ENCODE data around the gene PRRG4.
"Not testable (repeated sequence)": the region's sequence is repeated elsewhere in the genome, so short reads cannot be mapped to it uniquely, and the experiment has no call there.

Gene PRRG4

DNA sequence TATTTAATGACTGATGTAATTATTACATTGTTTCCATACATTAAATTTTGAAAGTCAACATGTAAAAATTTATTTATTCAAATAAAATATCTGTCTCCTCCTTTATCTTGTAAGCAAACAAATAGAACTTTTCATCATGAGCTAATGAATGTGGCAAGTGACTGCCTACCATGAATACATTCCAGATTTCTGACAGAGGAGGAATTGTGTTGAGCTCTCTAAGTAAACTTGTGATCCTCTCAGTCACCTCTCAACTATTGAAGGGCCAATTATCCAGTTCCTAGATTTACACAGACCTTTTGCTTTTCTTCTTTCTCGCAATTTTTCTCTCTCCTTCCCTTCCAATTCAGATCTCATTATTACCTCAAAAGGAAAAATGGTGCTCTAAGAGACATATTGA is 21.5 kb downstream of the PRRG4 start:
- Histone ChIP-seq H3K36me3 (ENCODE audit: control insufficient read depth, insufficient read depth, low read length) (no peaks in the 10 kb centered on the region), H3K27ac (ENCODE audit: low read depth, low read length, severe bottlenecking) (no peak overlapping the region), H3K4me3 (ENCODE audit: extremely low read depth, insufficient read depth, low read length, poor library complexity, severe bottlenecking) (no peak overlapping the region), H3K9me3 (ENCODE audit: control insufficient read depth, low read length) (no peaks in the 10 kb centered on the region), H3K4me1 (ENCODE audit: control insufficient read depth, insufficient read depth, low read length, poor library complexity, severe bottlenecking) (no peaks in the 10 kb centered on the region)
- WGBS, 2 experiments (ENCODE audit: insufficient coverage in 2 of 2), result no CpG with 5 or more reads among the region's 1 CpG

DNA sequence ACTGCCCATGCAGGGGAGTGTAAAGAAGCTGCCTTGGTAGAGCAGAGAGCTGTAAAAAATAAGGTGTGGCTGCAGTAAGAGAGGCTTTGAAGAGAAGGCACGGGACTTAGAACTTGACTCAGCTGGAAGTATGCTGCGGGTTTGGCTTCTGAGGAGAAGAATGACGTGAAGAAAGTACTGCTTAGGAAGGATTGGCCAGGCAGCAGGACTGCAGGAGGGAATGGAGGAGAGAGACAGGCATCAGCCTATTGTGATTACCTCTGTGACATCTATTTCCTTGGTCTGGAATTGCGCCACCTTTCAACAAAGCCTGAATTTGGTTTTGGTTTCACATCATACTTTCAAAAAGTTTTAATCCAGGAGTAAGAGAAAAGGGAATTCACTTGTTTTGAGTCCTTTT is 22.5 kb downstream of the PRRG4 start:
- H3K36me3 ChIP-seq (ENCODE audit: control insufficient read depth, insufficient read depth, low read length), result no peaks in the 10 kb centered on the region
- no peaks in the 10 kb centered on the region for H3K4me1 ChIP-seq (ENCODE audit: control insufficient read depth, insufficient read depth, low read length, poor library complexity, severe bottlenecking)
- no peak overlapping the region for H3K27ac ChIP-seq (ENCODE audit: low read depth, low read length, severe bottlenecking)
- H3K4me3 ChIP-seq (ENCODE audit: extremely low read depth, insufficient read depth, low read length, poor library complexity, severe bottlenecking), result no peak overlapping the region
- H3K9me3 ChIP-seq (ENCODE audit: control insufficient read depth, low read length), result no peaks in the 10 kb centered on the region
- WGBS, 2 experiments (ENCODE audit: insufficient coverage in 2 of 2), result 38 to 80% methylated on average over 3 to 4 of the region's 4 CpGs

DNA sequence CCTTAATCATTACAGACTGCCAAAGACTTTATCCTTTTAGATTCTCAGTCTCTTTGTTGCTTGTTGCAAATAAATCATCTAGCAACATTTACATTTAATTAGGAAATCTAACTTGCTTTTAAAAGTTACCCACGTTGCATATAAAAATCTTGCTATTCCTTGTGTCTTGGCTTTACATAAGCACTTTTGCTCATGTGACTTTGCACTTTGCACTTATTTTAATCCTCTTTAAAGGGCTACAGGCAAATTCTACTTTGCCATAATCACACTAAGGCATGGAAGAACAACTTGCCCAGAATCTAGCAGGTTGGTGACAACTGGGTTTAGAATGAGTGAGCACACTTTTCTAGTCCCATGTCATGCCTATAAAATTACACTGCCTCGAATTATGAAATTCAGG is 25.9 kb downstream of the PRRG4 start:
- H3K36me3 ChIP-seq (ENCODE audit: control insufficient read depth, insufficient read depth, low read length), result no peaks in the 10 kb centered on the region
- 60 to 94% methylated on average over 1 of the region's 2 CpGs for WGBS, 2 experiments (ENCODE audit: insufficient coverage in 2 of 2)

DNA sequence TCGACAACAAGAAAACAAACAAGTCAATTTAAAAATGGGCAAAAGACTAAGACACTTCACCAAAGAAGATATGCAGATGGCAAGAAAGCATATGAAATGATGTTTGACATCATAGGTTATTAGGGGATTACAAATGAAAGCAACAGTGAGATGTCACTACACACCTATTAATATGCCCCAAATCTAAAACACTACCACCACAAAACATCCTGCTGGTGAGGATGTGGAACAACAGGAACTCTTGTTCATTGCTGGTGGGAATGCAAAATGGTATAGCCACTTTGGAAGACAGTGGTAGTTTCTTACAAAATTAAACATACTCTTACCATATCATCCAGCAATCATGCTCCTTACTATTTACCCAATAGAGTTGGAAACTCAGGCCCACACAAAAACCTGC is 29.0 kb downstream of the PRRG4 start:
- Histone ChIP-seq H3K4me1 (ENCODE audit: control insufficient read depth, insufficient read depth, low read length, poor library complexity, severe bottlenecking) (no peaks in the 10 kb centered on the region), H3K27ac (ENCODE audit: low read depth, low read length, severe bottlenecking) (no peak overlapping the region), H3K9me3 (ENCODE audit: control insufficient read depth, low read length) (no peaks in the 10 kb centered on the region), H3K4me3 (ENCODE audit: extremely low read depth, insufficient read depth, low read length, poor library complexity, severe bottlenecking) (no peak overlapping the region), H3K36me3 (ENCODE audit: control insufficient read depth, insufficient read depth, low read length) (no peaks in the 10 kb centered on the region)
- no CpG with 5 or more reads among the region's 1 CpG for WGBS, 2 experiments (ENCODE audit: insufficient coverage in 2 of 2)

More for the DNA sequence above, 25.9 kb downstream of the PRRG4 start:
- no peak overlapping the region for H3K27ac ChIP-seq (ENCODE audit: low read depth, low read length, severe bottlenecking)
- no peaks in the 10 kb centered on the region for H3K9me3 ChIP-seq (ENCODE audit: control insufficient read depth, low read length)
- no peak overlapping the region for H3K4me3 ChIP-seq (ENCODE audit: extremely low read depth, insufficient read depth, low read length, poor library complexity, severe bottlenecking)
- no peaks in the 10 kb centered on the region for H3K4me1 ChIP-seq (ENCODE audit: control insufficient read depth, insufficient read depth, low read length, poor library complexity, severe bottlenecking)

DNA sequence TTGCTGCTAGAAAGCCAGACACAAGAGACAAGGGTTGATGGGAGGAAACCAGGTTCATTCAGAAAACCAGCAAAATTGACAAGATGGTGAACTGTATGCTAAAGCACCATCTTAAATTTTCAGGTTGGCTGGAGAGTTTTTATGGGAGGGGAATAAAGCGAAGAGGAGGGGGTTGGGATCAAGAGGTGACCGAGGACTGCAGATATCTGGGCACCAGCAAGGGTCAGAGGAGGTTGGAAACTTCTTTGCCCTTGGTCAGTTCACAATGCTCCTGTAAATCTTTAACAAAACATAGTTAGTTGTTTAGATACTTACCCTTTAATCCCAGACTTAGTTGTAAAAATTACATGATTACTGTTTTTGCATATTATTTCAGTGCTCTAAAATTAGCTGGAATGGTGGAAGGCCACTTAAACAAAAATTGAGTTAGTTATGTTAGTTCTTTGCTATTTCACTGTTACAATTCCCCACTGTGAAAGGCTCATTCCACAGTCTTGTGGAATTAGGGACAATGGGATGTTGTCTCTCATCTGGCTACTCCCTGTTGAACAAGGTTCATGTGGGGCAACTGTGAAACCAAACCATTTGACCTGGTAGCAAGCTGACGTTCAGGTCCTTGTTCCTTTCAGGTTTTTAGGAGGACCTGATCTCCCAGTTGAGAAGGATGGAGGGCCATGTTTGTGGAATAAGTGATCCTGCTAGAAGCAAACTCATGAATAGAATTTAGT is 32.3 kb downstream of the PRRG4 start:
- Histone ChIP-seq H3K36me3 (ENCODE audit: control insufficient read depth, insufficient read depth, low read length) (no peaks in the 10 kb centered on the region), H3K4me3 (ENCODE audit: extremely low read depth, insufficient read depth, low read length, poor library complexity, severe bottlenecking) (no peak overlapping the region), H3K4me1 (ENCODE audit: control insufficient read depth, insufficient read depth, low read length, poor library complexity, severe bottlenecking) (no peaks in the 10 kb centered on the region), H3K9me3 (ENCODE audit: control insufficient read depth, low read length) (no peaks in the 10 kb centered on the region), H3K27ac (ENCODE audit: low read depth, low read length, severe bottlenecking) (no peak overlapping the region)
- 78 to 89% methylated on average over 1 to 2 of the region's 3 CpGs for WGBS, 2 experiments (ENCODE audit: insufficient coverage in 2 of 2)

DNA sequence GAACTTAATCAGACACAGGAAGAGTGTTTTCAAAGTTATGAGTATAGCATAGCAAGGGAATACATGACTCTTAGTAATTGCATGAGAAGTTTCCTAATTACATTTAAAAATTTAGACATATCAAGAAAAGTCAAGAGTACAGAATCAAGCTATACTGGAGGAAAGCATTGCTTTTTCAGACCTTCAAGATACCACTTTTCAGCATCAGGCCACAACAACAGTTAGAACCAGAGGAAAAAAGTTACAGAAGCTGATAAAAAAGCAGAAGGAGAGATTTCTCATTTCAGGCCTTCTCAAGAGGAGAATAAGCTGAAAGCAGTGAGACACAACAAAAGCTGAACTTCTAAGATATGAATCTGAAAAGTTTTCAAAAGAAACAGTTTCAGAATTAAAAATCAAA is 34.8 kb downstream of the PRRG4 start:
- H3K4me1 ChIP-seq (ENCODE audit: control insufficient read depth, insufficient read depth, low read length, poor library complexity, severe bottlenecking), result no peaks in the 10 kb centered on the region
- no peak overlapping the region for H3K27ac ChIP-seq (ENCODE audit: low read depth, low read length, severe bottlenecking)
- no peaks in the 10 kb centered on the region for H3K9me3 ChIP-seq (ENCODE audit: control insufficient read depth, low read length)
- H3K36me3 ChIP-seq (ENCODE audit: control insufficient read depth, insufficient read depth, low read length), result no peaks in the 10 kb centered on the region
- H3K4me3 ChIP-seq (ENCODE audit: extremely low read depth, insufficient read depth, low read length, poor library complexity, severe bottlenecking), result no peak overlapping the region

DNA sequence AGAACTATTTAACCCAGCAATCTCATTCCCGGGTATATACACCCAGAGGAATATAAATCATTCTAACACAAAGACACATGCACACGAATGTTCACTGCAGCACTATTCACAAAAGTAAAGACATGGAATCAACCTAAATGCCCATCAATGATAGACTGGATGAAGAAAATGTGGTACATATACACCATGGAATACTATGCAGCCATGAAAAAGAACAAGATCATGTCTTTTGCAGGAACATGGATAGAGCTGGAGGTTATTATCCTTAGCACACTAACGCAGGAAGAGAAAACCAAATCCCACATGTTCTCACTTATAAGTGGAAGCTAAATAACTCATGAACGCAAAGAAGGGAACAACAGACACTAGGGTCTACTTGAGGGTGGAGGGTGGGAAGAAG is 39.0 kb downstream of the PRRG4 start:
- not testable (repeated sequence) for H3K4me3 ChIP-seq (ENCODE audit: extremely low read depth, insufficient read depth, low read length, poor library complexity, severe bottlenecking); H3K9me3 ChIP-seq (ENCODE audit: control insufficient read depth, low read length); H3K27ac ChIP-seq (ENCODE audit: low read depth, low read length, severe bottlenecking); H3K4me1 ChIP-seq (ENCODE audit: control insufficient read depth, insufficient read depth, low read length, poor library complexity, severe bottlenecking); H3K36me3 ChIP-seq (ENCODE audit: control insufficient read depth, insufficient read depth, low read length)
- 0% methylated on average over 1 of the region's 4 CpGs; no CpG with 5 or more reads in 1 of the 2 experiments for WGBS, 2 experiments (ENCODE audit: insufficient coverage in 2 of 2)

DNA sequence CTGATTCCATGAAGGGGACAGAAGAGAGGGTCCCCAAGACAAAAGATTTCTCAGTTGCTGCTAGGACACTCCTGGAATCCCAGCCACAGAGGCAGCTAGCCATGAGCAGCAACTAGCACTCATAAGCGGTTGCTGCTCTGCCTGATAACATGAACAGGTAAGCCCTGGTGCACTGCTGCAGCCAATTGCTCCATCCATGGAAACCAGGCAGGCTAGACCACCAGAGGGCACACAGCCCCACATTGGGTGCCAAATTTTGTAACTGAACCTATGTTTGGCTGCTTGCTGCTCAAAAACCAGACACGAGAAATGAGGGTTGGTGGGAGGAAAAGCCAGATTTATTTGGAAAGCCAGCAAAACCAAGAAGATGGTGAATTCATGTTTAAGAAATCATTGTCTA is 40.9 kb downstream of the PRRG4 start:
- WGBS, 2 experiments (ENCODE audit: insufficient coverage in 2 of 2), result 79 to 100% methylated on average over 2 of the region's 2 CpGs
- Histone ChIP-seq H3K9me3 (ENCODE audit: control insufficient read depth, low read length) (peaks cover 5% of the 10 kb centered on the region), H3K4me3 (ENCODE audit: extremely low read depth, insufficient read depth, low read length, poor library complexity, severe bottlenecking) (no peak overlapping the region)

DNA sequence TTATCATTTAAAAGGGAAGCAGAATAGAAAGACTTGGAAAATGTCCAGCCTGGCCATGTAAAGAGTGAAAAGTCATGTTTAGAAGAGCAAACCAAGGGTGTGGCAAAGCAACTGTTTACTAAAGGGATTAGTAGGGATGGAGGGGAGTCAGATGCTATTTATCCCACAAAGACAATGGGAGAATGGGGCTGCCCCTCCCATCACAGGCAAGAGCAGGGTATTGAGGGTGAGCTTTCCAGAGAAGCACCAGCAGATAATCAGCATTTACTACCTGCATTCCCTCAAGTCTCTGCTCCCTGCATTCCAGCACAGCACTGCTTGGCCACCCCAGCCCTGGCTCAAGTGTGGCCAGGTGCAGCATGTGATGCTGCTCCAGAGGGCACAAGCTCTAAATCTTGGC is 44.4 kb downstream of the PRRG4 start:
- H3K36me3 ChIP-seq (ENCODE audit: control insufficient read depth, insufficient read depth, low read length), result no peaks in the 10 kb centered on the region
- no peak overlapping the region for H3K4me3 ChIP-seq (ENCODE audit: extremely low read depth, insufficient read depth, low read length, poor library complexity, severe bottlenecking)
- no peak overlapping the region for H3K27ac ChIP-seq (ENCODE audit: low read depth, low read length, severe bottlenecking)
- H3K4me1 ChIP-seq (ENCODE audit: control insufficient read depth, insufficient read depth, low read length, poor library complexity, severe bottlenecking), result no peaks in the 10 kb centered on the region
- peaks cover 5% of the 10 kb centered on the region for H3K9me3 ChIP-seq (ENCODE audit: control insufficient read depth, low read length)

More for the DNA sequence above, 40.9 kb downstream of the PRRG4 start:
- Histone ChIP-seq H3K27ac (ENCODE audit: low read depth, low read length, severe bottlenecking) (no peak overlapping the region), H3K4me1 (ENCODE audit: control insufficient read depth, insufficient read depth, low read length, poor library complexity, severe bottlenecking) (no peaks in the 10 kb centered on the region), H3K36me3 (ENCODE audit: control insufficient read depth, insufficient read depth, low read length) (no peaks in the 10 kb centered on the region)

DNA sequence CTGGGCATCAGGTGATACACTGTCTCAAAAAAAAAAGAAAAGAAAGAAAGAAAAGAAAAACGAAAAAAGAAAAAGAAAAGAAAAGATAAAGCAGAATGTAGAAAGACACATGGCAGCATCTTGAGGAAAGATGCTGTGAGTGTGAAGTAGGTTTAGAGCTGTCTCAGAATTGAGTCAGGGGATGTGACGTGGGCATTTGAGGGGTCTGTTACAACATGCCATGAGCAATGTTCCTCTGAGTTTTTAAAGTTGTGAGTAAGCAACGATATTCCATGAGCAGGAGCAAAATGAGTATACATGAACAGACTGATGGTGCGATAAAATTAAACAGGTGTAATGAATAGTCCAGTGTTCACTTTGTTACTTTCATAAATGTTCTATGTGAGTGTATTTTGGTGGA is 51.6 kb downstream of the PRRG4 start:
- no peak overlapping the region for H3K27ac ChIP-seq (ENCODE audit: low read depth, low read length, severe bottlenecking)
- 57 to 67% methylated on average over 4 of the region's 4 CpGs for WGBS, 2 experiments (ENCODE audit: insufficient coverage in 2 of 2)

DNA sequence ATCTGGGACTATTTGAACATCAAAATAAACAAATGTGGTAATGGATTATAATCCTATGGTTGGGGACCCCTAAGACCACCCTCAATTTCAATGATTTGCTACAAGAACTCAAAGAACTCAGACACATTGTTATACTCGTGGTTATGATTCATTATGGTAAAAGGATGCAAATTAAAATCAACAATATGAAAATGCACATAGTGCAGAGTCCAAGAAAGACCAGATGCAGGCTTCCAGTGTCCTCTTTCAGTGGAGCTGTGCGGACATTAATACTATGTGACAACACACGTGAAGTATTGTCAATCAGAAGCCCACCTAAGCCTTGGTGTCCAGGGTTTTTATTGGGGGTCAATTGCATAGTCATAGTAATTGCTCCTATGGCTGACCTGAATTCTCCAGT is 53.7 kb downstream of the PRRG4 start:
- Histone ChIP-seq H3K4me1 (ENCODE audit: control insufficient read depth, insufficient read depth, low read length, poor library complexity, severe bottlenecking) (no peaks in the 10 kb centered on the region), H3K27ac (ENCODE audit: low read depth, low read length, severe bottlenecking) (no peak overlapping the region), H3K4me3 (ENCODE audit: extremely low read depth, insufficient read depth, low read length, poor library complexity, severe bottlenecking) (no peak overlapping the region), H3K9me3 (ENCODE audit: control insufficient read depth, low read length) (no peaks in the 10 kb centered on the region), H3K36me3 (ENCODE audit: control insufficient read depth, insufficient read depth, low read length) (no peaks in the 10 kb centered on the region)
- WGBS, 2 experiments (ENCODE audit: insufficient coverage in 2 of 2), result 44 to 55% methylated on average over 2 of the region's 3 CpGs

More for the DNA sequence above, 51.6 kb downstream of the PRRG4 start:
- Histone ChIP-seq H3K36me3 (ENCODE audit: control insufficient read depth, insufficient read depth, low read length) (no peaks in the 10 kb centered on the region), H3K4me1 (ENCODE audit: control insufficient read depth, insufficient read depth, low read length, poor library complexity, severe bottlenecking) (no peaks in the 10 kb centered on the region), H3K9me3 (ENCODE audit: control insufficient read depth, low read length) (no peaks in the 10 kb centered on the region), H3K4me3 (ENCODE audit: extremely low read depth, insufficient read depth, low read length, poor library complexity, severe bottlenecking) (no peak overlapping the region)
